ENCODE results near the gene GAK.

- TF ChIP-seq CTCF (IDR thresholded peaks at IDR 0.05) (no peak), EZH2phosphoT487 (IDR thresholded peaks at IDR 0.05) (no peak), EZH2 (IDR thresholded peaks at IDR 0.05) (no peak)
Measured at GRCh38 chr4:946103-946450, 14.0 kb upstream of the GAK start.
